Renal cortex interstitium (tissue), 11 donors: Measurements from ENCODE around the gene CRB2. TPM values are rescaled to one million over a fixed set of nuclear protein-coding genes. Genes with fewer than 3 reads are reported as not detected.
"Not testable (repeated sequence)": the region's sequence is repeated elsewhere in the genome, so short reads cannot be mapped to it uniquely, and the experiment has no call there.

ENCODE experiments used
- DNase-seq, 11 donors: peaks; one replicate each; pipeline ENCODE4 v3.0.0-alpha.2; 2013; ENCODE audit warnings: low read depth in 9 of 11, low spot score in 4 of 11; ENCODE audit errors: extremely low read depth in 1 of 11
- polyA plus RNA-seq, 3 donors: library from polyadenylated mRNA; unstranded; fragments of 120-200 nt; gene quantifications; one replicate each; pipeline ENCODE4 v1.2.1, GENCODE V29; 2013; ENCODE audit not compliant: insufficient read length in 3 of 3

Gene CRB2
- polyA plus RNA-seq, 3 donors, result 20.0 to 30.0 (median 27.5) TPM

- no peak for DNase-seq
These were observed 31.2 kb upstream of the CRB2 start for GRCh38 chr9:123324767-123325183.

- DNase-seq, result no peak
These were observed 29.8 kb upstream of the CRB2 start for GRCh38 chr9:123326187-123326586.

GRCh38 chr9:123326662-123327093, 29.3 kb upstream of the CRB2 start:
- DNase-seq, result no peak

GRCh38 chr9:123327697-123328100, 28.3 kb upstream of the CRB2 start:
- peak in 8 of 11 donors; percentile 53 to 78 (median 64) for DNase-seq

- no peak for DNase-seq
These were observed 26.6 kb upstream of the CRB2 start for GRCh38 chr9:123329329-123329955.

GRCh38 chr9:123331346-123332060, 24.5 kb upstream of the CRB2 start:
- no peak for DNase-seq

- not testable (repeated sequence) for DNase-seq
These were observed 22.8 kb upstream of the CRB2 start for GRCh38 chr9:123333058-123333669.

- DNase-seq, result no peak
These were observed 21.4 kb upstream of the CRB2 start for GRCh38 chr9:123334639-123335038.

GRCh38 chr9:123335193-123335985, 20.6 kb upstream of the CRB2 start:
- DNase-seq, result peak in 2 of 11 donors; percentile 55 to 74

GRCh38 chr9:123335986-123336329, 20.0 kb upstream of the CRB2 start:
- DNase-seq, result no peak

- no peak for DNase-seq
These were observed 19.5 kb upstream of the CRB2 start for GRCh38 chr9:123336449-123336848.

- DNase-seq, result no peak
These were observed 19.0 kb upstream of the CRB2 start for GRCh38 chr9:123336959-123337358.

GRCh38 chr9:123337971-123338370, 18.0 kb upstream of the CRB2 start:
- no peak for DNase-seq

- no peak for DNase-seq
These were observed 17.0 kb upstream of the CRB2 start for GRCh38 chr9:123338710-123339665.

GRCh38 chr9:123339666-123340510, 16.1 kb upstream of the CRB2 start:
- no peak for DNase-seq

- DNase-seq, result no peak
These were observed 14.2 kb upstream of the CRB2 start for GRCh38 chr9:123341816-123342215.

- no peak for DNase-seq
These were observed 13.8 kb upstream of the CRB2 start for GRCh38 chr9:123342247-123342646.
